Measurements from ENCODE around the gene PRDM4.

The PRDM4 gene, protein sequence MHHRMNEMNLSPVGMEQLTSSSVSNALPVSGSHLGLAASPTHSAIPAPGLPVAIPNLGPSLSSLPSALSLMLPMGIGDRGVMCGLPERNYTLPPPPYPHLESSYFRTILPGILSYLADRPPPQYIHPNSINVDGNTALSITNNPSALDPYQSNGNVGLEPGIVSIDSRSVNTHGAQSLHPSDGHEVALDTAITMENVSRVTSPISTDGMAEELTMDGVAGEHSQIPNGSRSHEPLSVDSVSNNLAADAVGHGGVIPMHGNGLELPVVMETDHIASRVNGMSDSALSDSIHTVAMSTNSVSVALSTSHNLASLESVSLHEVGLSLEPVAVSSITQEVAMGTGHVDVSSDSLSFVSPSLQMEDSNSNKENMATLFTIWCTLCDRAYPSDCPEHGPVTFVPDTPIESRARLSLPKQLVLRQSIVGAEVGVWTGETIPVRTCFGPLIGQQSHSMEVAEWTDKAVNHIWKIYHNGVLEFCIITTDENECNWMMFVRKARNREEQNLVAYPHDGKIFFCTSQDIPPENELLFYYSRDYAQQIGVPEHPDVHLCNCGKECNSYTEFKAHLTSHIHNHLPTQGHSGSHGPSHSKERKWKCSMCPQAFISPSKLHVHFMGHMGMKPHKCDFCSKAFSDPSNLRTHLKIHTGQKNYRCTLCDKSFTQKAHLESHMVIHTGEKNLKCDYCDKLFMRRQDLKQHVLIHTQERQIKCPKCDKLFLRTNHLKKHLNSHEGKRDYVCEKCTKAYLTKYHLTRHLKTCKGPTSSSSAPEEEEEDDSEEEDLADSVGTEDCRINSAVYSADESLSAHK

GRCh38 chr12:107760809-107761501 lies at the start of gene PRDM4:
Gene PRDM4 (minus strand): TSS chr12:107761137. CDS start chr12:107760515, 622 bp downstream.
- peak; percentile 94 for DNase-seq

DNA sequence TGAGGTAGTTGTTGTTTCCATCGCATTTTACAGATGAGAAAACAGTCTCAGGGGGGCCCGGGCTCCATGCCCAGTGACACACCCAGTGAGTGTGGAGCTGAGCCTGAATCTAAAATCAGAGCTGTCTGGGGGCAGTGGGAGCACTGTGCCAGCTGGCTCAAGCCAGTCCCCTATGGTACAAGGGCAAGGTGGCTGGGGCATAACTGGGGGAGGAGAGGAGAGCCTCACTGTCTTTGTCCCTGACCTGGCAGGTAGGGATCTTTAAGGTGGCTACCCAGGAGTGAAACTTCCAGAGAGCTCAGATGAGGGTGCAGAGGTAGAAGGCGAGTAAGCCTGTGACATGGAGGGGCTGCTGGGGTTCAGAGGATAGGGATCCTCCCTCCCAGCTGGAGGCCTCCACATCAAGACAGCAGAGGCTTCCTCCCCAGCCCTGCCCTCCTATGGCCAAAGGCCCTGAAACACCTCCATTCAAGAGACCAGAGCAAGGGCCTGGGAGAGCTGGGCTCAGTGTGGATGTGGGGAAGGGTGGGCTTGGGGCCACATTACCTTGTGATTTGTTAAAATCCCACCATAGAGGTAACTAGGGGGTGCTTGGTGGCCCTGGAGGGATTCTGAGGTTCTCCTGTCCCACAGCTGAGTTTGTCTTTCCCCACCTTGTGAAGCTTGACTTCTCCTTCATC lies 46.7 kb upstream of the PRDM4 start:
- no peak for DNase-seq

GRCh38 chr12:107805488-107806180 lies 44.7 kb upstream of the PRDM4 start:
- no peak for DNase-seq

DNA sequence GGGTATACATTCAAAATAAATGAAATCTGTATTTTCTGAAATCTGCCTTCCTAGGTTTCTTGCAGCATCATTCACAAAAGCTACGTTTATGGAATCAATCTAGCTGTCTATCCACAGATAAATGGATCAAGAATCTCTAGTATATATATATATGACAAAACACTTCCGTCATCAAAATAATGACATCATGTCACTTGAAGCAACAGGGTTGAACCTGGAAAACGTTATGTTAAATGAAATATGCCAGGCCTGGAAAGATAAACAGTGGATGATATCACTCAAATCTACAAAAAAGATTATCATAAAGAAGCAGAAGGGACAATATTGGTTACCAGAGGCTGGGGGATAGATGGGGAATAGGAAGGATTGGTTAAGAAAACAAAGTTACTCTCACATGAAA lies 42.2 kb upstream of the PRDM4 start:
- DNase-seq, result no peak

DNA sequence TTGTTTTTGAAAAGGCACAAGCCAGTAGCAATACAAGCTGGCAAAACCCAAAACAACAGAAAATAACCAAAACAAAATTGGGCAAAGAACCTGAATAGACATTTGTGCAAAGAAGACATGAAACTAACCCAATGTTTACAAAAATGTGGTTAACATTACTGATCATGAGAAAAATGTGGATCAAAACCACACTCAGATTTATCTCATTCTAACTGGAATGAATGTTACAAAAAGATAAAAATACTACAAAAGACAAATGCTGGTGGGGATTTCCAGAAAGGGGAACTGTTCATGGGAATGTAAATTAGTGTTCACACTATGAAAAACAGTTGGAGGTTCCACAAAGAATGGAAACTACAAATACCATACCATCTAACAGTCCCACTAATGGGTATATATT lies 40.2 kb upstream of the PRDM4 start:
- no peak for DNase-seq

DNA sequence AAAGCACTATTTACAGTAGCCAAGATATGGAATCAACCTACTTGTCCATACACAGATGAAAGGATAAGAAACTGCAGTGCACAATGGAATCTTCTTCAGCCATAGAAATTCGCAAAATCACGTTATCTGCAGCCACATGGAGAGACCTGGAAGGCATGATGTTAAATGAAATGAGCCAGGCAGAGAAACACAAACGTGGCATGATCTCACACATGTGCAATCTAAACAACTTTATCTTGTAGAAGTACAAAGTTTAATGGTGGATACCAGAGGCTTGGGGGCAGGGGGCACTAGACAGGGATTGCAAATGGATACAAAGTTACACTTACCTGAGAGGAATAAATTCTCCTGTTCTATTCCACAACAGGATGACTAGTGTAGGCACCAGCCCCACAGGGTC lies 37.6 kb upstream of the PRDM4 start:
- no peak for DNase-seq

DNA sequence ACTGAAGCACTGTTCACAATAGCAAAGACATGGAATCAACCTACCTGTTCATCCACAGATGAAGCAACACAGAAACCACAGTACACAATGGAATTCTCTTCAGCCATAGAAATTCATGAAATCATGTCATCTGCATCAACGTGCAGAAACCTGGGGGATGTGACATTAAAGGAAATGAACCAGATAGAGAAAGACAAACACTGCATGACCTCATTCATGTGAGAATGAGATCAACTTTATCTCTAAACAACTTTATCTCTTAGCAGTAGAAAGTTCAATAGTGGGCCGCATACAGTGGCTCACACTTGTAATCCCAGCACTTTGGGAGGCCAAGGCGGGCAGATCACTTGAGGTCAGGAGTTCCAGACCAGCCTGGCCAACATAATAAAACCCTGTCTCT lies 33.5 kb upstream of the PRDM4 start:
- no peak for DNase-seq

DNA sequence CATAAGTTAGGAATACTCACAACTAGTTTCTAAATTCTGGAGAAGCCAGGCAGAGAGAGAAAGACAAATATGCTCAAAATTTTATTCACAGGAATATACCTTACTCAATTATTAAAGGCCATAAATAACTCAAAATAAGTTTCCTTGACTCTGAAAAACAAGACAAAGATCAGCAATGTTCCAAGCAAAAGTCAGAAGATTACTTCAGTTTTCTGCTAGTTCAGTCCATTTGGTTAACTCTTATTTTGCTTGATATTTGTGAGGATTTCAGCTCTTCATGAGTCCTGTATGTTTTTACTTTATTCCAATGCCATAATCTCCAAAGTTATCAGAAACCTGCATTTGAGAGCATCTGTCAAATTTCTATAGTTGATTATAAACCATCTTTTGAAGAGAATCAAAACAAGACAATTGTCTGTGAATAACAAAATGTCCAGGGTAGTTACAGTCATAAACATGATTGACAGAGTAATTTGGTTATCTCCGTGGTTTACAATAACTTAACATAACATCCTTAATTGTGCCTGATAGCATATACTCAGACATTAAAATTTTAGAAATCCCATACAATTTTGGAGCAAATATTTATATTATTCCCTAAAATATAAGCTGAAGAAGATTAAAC lies 30.6 kb upstream of the PRDM4 start:
- DNase-seq, result no peak

DNA sequence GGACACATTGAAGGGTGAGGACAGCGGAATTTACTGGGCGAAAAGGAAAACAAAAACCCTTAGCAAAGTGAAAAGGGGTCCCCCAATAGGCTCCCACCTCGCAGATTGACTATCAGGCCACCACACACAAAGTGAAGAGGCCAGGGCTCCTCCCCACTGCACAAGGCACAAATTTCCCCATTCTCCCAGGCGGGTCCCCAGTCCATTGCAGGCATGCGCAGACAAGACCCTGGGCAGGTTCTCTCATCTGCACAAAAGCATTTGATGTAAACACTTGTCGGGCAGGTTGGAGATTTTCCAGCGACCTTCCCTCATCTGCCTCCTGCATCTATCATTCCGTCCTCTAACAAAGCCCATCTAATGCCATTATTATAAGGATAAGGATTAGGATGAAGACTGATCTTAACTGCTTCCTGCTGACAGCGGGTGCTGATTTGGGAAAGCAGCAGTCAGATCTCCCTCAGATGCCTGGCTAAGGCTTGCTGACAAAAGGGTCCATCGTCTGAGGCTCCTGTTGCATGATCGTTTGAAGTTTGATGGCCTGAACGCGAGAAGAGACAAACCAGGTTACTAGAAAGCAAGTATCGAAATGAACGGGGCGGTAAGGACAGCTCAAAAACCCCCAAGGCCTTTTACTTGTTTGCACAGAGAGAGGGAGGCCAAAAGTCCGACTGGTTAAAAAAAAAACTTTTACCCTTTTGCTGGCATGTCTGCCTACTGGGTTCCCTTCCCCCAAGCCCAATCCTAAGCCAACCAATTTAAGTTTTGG lies 27.9 kb upstream of the PRDM4 start:
- DNase-seq, result no peak

- no peak for DNase-seq
Observed at GRCh38 chr12:107788281-107788680, 27.3 kb upstream of the PRDM4 start.

GRCh38 chr12:107783406-107784376 lies 22.8 kb upstream of the PRDM4 start:
- DNase-seq, result peak; percentile 26

- DNase-seq, result no peak
Observed at GRCh38 chr12:107782067-107782466, 21.1 kb upstream of the PRDM4 start.

DNA sequence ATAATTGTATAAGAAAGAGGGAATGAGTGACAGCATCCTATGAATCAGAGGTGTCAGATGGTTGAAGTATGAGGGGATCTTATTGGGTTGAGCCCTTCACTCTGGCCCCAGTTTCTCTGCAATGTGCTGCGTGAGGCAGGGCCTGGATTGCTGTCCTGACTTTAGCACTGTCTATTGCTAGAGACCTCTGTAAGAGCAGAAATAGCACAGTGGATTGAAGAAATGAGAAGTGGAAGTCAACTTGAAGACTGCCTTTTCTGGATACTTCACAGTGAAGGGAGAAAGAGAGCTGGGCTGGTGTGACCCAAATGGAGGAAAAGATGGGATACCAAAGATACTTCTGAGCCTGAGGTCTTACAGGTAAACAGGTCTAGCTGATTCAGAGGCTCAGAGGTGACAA lies 19.4 kb upstream of the PRDM4 start:
- peak; percentile 7 for DNase-seq

- peak; percentile 16 for DNase-seq
Observed at GRCh38 chr12:107779077-107779831, 18.3 kb upstream of the PRDM4 start.

DNA sequence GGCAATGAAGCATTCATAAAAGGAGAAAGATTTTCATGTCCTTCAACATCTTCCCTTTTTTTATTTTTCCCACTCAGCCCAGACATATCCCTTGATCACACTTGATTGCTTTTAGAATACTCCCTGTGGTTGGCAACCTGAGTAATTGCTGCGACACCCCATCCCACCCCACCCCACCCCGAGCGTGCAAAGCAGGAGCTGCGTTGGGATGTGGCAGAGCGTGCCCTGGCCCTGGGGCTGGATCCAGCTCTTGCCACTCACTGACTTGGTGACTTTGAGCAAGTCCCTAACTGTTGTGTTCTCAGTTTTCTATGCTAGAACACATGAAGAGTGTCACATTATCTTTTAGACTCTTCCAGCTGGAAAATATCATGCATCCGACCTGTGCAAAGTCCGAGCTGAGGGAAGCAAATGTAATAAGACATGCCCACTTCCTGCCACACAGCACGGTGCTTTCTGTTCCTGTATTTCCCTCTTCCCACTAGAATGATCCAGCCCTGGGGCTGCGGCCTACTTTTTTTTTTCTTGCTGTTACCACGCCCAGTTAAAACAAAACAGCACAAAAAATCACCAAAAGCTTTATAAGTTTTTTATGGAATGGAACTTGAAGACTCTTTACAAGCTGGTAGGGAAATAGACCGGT lies 17.6 kb upstream of the PRDM4 start:
- no peak for DNase-seq

DNA sequence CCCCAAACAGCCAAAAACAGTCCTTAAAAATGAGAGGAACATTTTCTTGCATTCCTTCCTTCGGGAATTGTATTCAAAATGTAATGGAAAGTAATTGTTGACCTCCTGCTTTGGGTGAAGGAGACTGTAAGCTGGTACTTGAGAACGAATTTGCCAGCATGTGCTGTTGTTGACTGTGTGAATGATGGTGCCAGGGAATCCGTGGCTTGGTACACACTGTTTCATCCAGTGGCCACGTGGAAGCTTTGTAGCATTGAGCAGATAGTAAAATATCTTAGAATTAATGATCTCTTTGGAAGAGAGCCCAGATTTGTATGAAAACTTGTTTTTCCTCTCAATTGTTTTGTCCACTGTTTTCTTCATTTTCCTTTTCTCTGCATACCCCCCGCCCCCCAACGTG lies 15.2 kb upstream of the PRDM4 start:
- DNase-seq, result no peak

GRCh38 chr12:107775093-107775721 lies 14.3 kb upstream of the PRDM4 start:
- no peak for DNase-seq

All from GDM1 (cell line).